HepG2 (cell line): ENCODE measurements around the gene BABAM2. TPM values are rescaled to one million over a fixed set of nuclear protein-coding genes. Genes with fewer than 3 reads are reported as not detected.

Experiments used
- ATAC-seq: fragments of 200-7000 bp; cut with Tn5 transposase; 3 replicates; pipeline ENCODE4 v1.9.1; 2020; ENCODE audit warnings: mild to moderate bottlenecking, moderate library complexity
- BruUV-seq: library from RNA; stranded (reverse); fragments of 400-500 nt; replicated peaks from 2 replicates; lab custom pipeline; 2021; lab: Mats Ljungman, UMichigan
- CTCF ChIA-PET: fragments of 300-600 bp; formaldehyde crosslinking; extraction: SDS; loops from one replicate; lab custom pipeline; 2021; ENCODE audit warnings: low total read pairs, inconsistent platforms, low intra/inter-chr PET ratio; lab: Yijun Ruan, JAX
- POLR2A ChIA-PET: fragments of 350-600 bp; sonication (Branson Sonifier 250); formaldehyde crosslinking; loops from one replicate; lab custom pipeline; 2020; ENCODE audit warnings: antibody characterized with exemption, inconsistent platforms; lab: Yijun Ruan, JAX
- DNase-seq: peaks from one replicate; pipeline ENCODE4 v3.0.0-alpha.2; 2015; ENCODE audit warnings: low spot score
- FAIRE-seq: peaks from 3 replicates; lab custom pipeline; 2011; peaks lifted over from hg19 to GRCh38; lab: Jason Lieb, UNC
- H2AFZ ChIP-seq: one replicate; pipeline ENCODE4 v1.6.1; 2011; ENCODE audit warnings: low read length, inconsistent platforms
- H3K27ac ChIP-seq: fragments of 300-600 bp; 3 replicates; pipeline ENCODE4 v1.8.0; 2011; ENCODE audit warnings: mixed run types, mild to moderate bottlenecking, mixed read lengths, low read length, inconsistent platforms; ENCODE audit not compliant: insufficient read depth; ENCODE audit errors: extremely low read length
- H3K27me3 ChIP-seq, 2 experiments: fragments of 200-600 bp in 1 of 2; 2 replicates in 1 of 2; 3 replicates in 1 of 2; pipeline versions ENCODE4 v1.6.0 to v1.8.0; 2011; ENCODE audit warnings: low read length in 2 of 2, mild to moderate bottlenecking in 2 of 2, moderate library complexity in 2 of 2, inconsistent platforms in 1 of 2; ENCODE audit not compliant: insufficient read depth in 2 of 2, control insufficient read depth in 1 of 2
- H3K36me3 ChIP-seq, 2 experiments: fragments of 200-600 bp in 1 of 2; replicated peaks in 1 of 2; 2 replicates in 1 of 2; 3 replicates in 1 of 2; pipeline versions ENCODE4 v1.5.1 to v1.8.0; 2011; ENCODE audit warnings: low read length in 2 of 2, inconsistent platforms in 1 of 2; ENCODE audit not compliant: insufficient read depth in 2 of 2, control insufficient read depth in 1 of 2
- H3K4me1 ChIP-seq: 2 replicates; pipeline ENCODE4 v1.5.1; 2012; ENCODE audit warnings: low read length, inconsistent platforms; ENCODE audit not compliant: insufficient read depth
- H3K4me2 ChIP-seq: 2 replicates; pipeline ENCODE4 v1.6.0; 2011; ENCODE audit warnings: low read depth, low read length, inconsistent platforms
- H3K4me3 ChIP-seq, 3 experiments: fragments of 200-600 bp in 1 of 3; sonication (generic), shearing (Covaris generic) in 1 of 3; replicated peaks in 1 of 3; 2 replicates each; pipeline ENCODE4 v1.5.1; 2011 to 2016; ENCODE audit warnings: low read length in 3 of 3, inconsistent platforms in 2 of 3, low read depth in 2 of 3, mild to moderate bottlenecking in 2 of 3, control low read depth in 1 of 3, mixed read lengths in 1 of 3; ENCODE audit not compliant: insufficient read depth in 1 of 3
- H3K79me2 ChIP-seq: one replicate; pipeline ENCODE4 v1.6.1; 2011; ENCODE audit warnings: low read length, inconsistent platforms; ENCODE audit not compliant: insufficient read depth
- H3K9ac ChIP-seq: 2 replicates; pipeline ENCODE4 v1.6.0; 2011; ENCODE audit warnings: mild to moderate bottlenecking, low read depth, low read length, inconsistent platforms; ENCODE audit not compliant: insufficient read depth
- H3K9me3 ChIP-seq: 2 replicates; pipeline ENCODE4 v1.5.1; 2012; ENCODE audit warnings: mild to moderate bottlenecking, low read length
- H4K20me1 ChIP-seq: 2 replicates; pipeline ENCODE4 v1.6.0; 2011; ENCODE audit warnings: inconsistent platforms, mild to moderate bottlenecking, low read length, moderate library complexity; ENCODE audit not compliant: insufficient read depth
- CEBPG ChIP-seq: IDR thresholded peaks from 2 replicates; pipeline ENCODE4 v1.6.1; 2016
- CHD4 ChIP-seq: fragments of 200-600 bp; sonication (generic); IDR thresholded peaks from 2 replicates; pipeline ENCODE4 v1.7.0; 2017; ENCODE audit warnings: mild to moderate bottlenecking, low read length, borderline replicate concordance
- EP300 ChIP-seq, 3 experiments: sonication (generic) in 1 of 3; formaldehyde crosslinking in 1 of 3; IDR thresholded peaks; 2 replicates each; pipeline versions ENCODE4 v1.5.1 to v1.6.1; 2011 to 2020; ENCODE audit warnings: low read depth in 2 of 3, low read length in 2 of 3, borderline replicate concordance in 1 of 3, improper control_type of control experiment in 1 of 3, mild to moderate bottlenecking in 1 of 3, missing genetic modification reagents in 1 of 3, moderate library complexity in 1 of 3
- FOXK1 ChIP-seq: sonication (generic); formaldehyde crosslinking; IDR thresholded peaks from 2 replicates; pipeline ENCODE4 v1.4.0; 2020; ENCODE audit warnings: low read depth, missing genetic modification reagents, borderline replicate concordance
- FOXK2 ChIP-seq: fragments of 450-650 bp; IDR thresholded peaks from 2 replicates; pipeline ENCODE4 v1.6.1; 2016
- GATAD2A ChIP-seq: IDR thresholded peaks from 2 replicates; pipeline ENCODE4 v1.6.1; 2016
- KMT2A ChIP-seq: sonication (generic); formaldehyde crosslinking; IDR thresholded peaks from 2 replicates; pipeline ENCODE4 v1.4.0; 2020; ENCODE audit warnings: missing genetic modification reagents
- MBD4 ChIP-seq: IDR thresholded peaks from 2 replicates; pipeline ENCODE4 v1.6.1; 2012; ENCODE audit warnings: low read length, inconsistent platforms, borderline replicate concordance
- NCOA5 ChIP-seq: sonication (generic); formaldehyde crosslinking; IDR thresholded peaks from 2 replicates; pipeline ENCODE4 v1.4.0; 2020; ENCODE audit warnings: missing genetic modification reagents
- NFE2L2 ChIP-seq: fragments of 150-350 bp; IDR thresholded peaks from 2 replicates; pipeline ENCODE4 v1.6.1; 2014; ENCODE audit warnings: low read length
- NR2F6 ChIP-seq, 2 experiments: IDR thresholded peaks; 2 replicates each; pipeline ENCODE4 v1.6.1; 2016; ENCODE audit warnings: antibody characterized with exemption in 1 of 2, mild to moderate bottlenecking in 1 of 2
- SCMH1 ChIP-seq: sonication (generic); formaldehyde crosslinking; IDR thresholded peaks from 2 replicates; pipeline ENCODE4 v1.9.0; 2021; ENCODE audit warnings: missing genetic modification reagents, mild to moderate bottlenecking, borderline replicate concordance
- SSRP1 ChIP-seq: IDR thresholded peaks from 2 replicates; pipeline ENCODE4 v1.6.1; 2016; ENCODE audit warnings: control low read depth
- ZNF326 ChIP-seq: sonication (generic); formaldehyde crosslinking; IDR thresholded peaks from 2 replicates; pipeline ENCODE4 v1.4.0; 2020; ENCODE audit warnings: missing genetic modification reagents, borderline replicate concordance
- ZNF354B ChIP-seq: sonication (generic); formaldehyde crosslinking; IDR thresholded peaks from 2 replicates; pipeline ENCODE4 v1.8.0; 2022; ENCODE audit warnings: mild to moderate bottlenecking, missing genetic modification reagents
- WGBS: methylation state at CpG from one replicate; pipeline ENCODE4 v1.1.6; 2017; ENCODE audit warnings: low lambda C conversion rate; 5-methylcytosine and 5-hydroxymethylcytosine counted together
- in situ Hi-C: cut with HindIII; loops from 2 replicates; pipeline ENCODE4 v1.10.0; 2017; ENCODE audit warnings: low pct_unique_long_range_greater_than_20kb; ENCODE audit not compliant: extremely low pct_ligation_motif_present
- intact Hi-C: fragments of 100-400 bp; cut with micrococcal nuclease; formaldehyde crosslinking; loops from one replicate; pipeline ENCODE4 v1.10.0; 2022; ENCODE audit not compliant: unreplicated experiment
- polyA plus RNA-seq, 8 experiments: library from polyadenylated mRNA; depleted of rRNA in 3 of 8; stranded (reverse) in 7 of 8; unstranded in 1 of 8; fragments of >200 nt; fragmentation: Illumina TruSeq in 4 of 8; extraction: Trizol in 4 of 8; gene quantifications; 2 replicates each; pipeline versions ENCODE4 v1.2.1 to v1.2.3, GENCODE V29; 2011 to 2016; ENCODE audit warnings: low read depth in 4 of 8, missing spikeins in 1 of 8, mixed read lengths in 1 of 8; ENCODE audit not compliant: insufficient read depth in 1 of 8
- total RNA-seq, 5 experiments: library from RNA; depleted of rRNA; stranded (reverse); fragments of >200 nt; fragmentation: Illumina TruSeq; extraction: Trizol; gene quantifications; 2 replicates each; pipeline ENCODE4 v1.2.3, GENCODE V29; 2016; ENCODE audit warnings: low read depth in 1 of 5
- TF ChIP-seq, protein P1 (sequence below): sonication (generic); formaldehyde crosslinking; IDR thresholded peaks from 2 replicates; pipeline ENCODE4 v1.4.0; 2020; ENCODE audit warnings: missing genetic modification reagents
- TF ChIP-seq, protein P2 (sequence below): IDR thresholded peaks from 2 replicates; pipeline ENCODE4 v1.6.1; 2016
- TF ChIP-seq, protein P3 (sequence below): sonication (generic); formaldehyde crosslinking; IDR thresholded peaks from 2 replicates; pipeline ENCODE4 v1.4.0; 2020; ENCODE audit warnings: missing genetic modification reagents, borderline replicate concordance
- TF ChIP-seq, protein P4 (sequence below): IDR thresholded peaks from 2 replicates; pipeline ENCODE4 v1.6.1; 2016; ENCODE audit warnings: missing biosample characterization, missing genetic modification reagents, low read depth

Gene BABAM2
- total and polyA plus RNA-seq, 2 of the 13 experiments (the other 11 are each of a cell fraction or from before 2014, with no cell fraction given), result 24.9 to 28.0 TPM

DNA sequence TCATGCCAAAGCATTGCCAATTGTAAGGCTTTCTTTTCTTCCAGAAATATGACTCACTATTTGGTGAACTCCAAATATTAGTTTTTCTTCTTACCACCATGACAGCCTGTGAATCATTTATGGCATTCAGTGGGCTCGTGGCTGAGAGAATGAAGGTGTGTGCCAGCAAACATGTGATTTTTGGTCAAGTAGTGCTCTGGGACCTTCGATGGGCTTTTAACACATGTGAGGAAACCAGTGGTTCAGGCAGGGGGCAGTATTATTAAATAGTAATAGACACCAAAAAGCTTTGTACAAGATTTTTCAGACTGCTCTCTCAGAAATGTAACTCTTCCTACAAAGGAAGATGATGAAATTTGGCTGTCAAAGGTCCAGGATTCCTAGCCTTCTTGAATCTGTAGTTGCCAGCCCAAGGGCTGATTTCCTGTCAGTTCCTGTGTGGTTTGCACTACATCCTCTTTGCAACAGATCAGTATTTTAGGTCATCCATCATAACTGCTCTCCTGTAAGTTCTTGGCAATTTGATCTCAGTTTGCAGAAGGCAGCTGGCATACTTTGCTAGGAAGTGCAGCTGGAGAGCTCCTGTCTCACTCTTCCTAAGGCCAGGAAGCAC lies 64.3 kb downstream of the BABAM2 start:
- no peak overlapping the region for H3K9ac ChIP-seq
- in situ Hi-C loops (no loop called here), intact Hi-C loops (no loop called here)
- H3K4me3 ChIP-seq, result no peak overlapping the region
- no TSS peak for BruUV-seq
- H4K20me1 ChIP-seq, result no peaks in the 10 kb centered on the region
- ATAC-seq (peak; percentile 78), DNase-seq (peak; percentile 66), FAIRE-seq (no peak)
- CTCF ChIA-PET, result interaction anchor here (1.2 kb wide), 1 partner anchor 442 kb away, joined by 3 read pairs; no protein-coding TSS in a partner anchor
- no peaks in the 10 kb centered on the region for H3K36me3 ChIP-seq
- peak overlapping the region; percentile 21; the same call in 1 of the 2 replicates for H3K4me2 ChIP-seq
- H3K4me1 ChIP-seq, result peaks cover 51% of the 10 kb centered on the region
- no peaks in the 10 kb centered on the region for H3K9me3 ChIP-seq
- H2AFZ ChIP-seq, result no peak overlapping the region
- POLR2A ChIA-PET, result no interaction called here
- 16% methylated on average over 2 of the region's 2 CpGs for WGBS
- peak overlapping the region; percentile 6 for H3K27ac ChIP-seq
- no peaks in the 10 kb centered on the region for H3K79me2 ChIP-seq
- no peaks in the 10 kb centered on the region for H3K27me3 ChIP-seq
- TF ChIP-seq, protein P1, sequence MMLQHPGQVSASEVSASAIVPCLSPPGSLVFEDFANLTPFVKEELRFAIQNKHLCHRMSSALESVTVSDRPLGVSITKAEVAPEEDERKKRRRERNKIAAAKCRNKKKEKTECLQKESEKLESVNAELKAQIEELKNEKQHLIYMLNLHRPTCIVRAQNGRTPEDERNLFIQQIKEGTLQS (CRISPR knock-in tag), result no peak
- TF ChIP-seq CEBPG (peak; percentile 66; the same call in 1 of the 2 replicates), NR2F6 (IDR thresholded peaks at IDR 0.05) (no peak), NR2F6 (CRISPR knock-in tag; IDR thresholded peaks at IDR 0.05) (0 out of 2 replicates have a peak, but pooled peaks have one; percentile 5), CHD4 (no peak), ZNF326 (CRISPR knock-in tag) (no peak), MBD4 (0 out of 2 replicates have a peak, but pooled peaks have one; percentile 51), FOXK2 (no peak), ZNF354B (CRISPR knock-in tag) (no peak), NFE2L2 (no peak), SCMH1 (CRISPR knock-in tag) (no peak), GATAD2A (CRISPR knock-in tag) (peak; percentile 51), KMT2A (no peak), SSRP1 (CRISPR knock-in tag) (0 out of 2 replicates have a peak, but pooled peaks have one; percentile 65), FOXK1 (no peak), EP300 (IDR thresholded peaks at IDR 0.05; ENCODE audit: low read depth in 2 of 2, low read length in 2 of 2) (peak in 1 of 2 experiments; percentile 55; a peak in 2 of 4 replicates), EP300 (CRISPR knock-in tag; IDR thresholded peaks at IDR 0.05; ENCODE audit: borderline replicate concordance) (no peak), NCOA5 (CRISPR knock-in tag) (no peak)
- TF ChIP-seq, protein P2, sequence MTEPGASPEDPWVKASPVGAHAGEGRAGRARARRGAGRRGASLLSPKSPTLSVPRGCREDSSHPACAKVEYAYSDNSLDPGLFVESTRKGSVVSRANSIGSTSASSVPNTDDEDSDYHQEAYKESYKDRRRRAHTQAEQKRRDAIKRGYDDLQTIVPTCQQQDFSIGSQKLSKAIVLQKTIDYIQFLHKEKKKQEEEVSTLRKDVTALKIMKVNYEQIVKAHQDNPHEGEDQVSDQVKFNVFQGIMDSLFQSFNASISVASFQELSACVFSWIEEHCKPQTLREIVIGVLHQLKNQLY, result 0 out of 2 replicates have a peak, but pooled peaks have one; percentile 53
- TF ChIP-seq, protein P3, sequence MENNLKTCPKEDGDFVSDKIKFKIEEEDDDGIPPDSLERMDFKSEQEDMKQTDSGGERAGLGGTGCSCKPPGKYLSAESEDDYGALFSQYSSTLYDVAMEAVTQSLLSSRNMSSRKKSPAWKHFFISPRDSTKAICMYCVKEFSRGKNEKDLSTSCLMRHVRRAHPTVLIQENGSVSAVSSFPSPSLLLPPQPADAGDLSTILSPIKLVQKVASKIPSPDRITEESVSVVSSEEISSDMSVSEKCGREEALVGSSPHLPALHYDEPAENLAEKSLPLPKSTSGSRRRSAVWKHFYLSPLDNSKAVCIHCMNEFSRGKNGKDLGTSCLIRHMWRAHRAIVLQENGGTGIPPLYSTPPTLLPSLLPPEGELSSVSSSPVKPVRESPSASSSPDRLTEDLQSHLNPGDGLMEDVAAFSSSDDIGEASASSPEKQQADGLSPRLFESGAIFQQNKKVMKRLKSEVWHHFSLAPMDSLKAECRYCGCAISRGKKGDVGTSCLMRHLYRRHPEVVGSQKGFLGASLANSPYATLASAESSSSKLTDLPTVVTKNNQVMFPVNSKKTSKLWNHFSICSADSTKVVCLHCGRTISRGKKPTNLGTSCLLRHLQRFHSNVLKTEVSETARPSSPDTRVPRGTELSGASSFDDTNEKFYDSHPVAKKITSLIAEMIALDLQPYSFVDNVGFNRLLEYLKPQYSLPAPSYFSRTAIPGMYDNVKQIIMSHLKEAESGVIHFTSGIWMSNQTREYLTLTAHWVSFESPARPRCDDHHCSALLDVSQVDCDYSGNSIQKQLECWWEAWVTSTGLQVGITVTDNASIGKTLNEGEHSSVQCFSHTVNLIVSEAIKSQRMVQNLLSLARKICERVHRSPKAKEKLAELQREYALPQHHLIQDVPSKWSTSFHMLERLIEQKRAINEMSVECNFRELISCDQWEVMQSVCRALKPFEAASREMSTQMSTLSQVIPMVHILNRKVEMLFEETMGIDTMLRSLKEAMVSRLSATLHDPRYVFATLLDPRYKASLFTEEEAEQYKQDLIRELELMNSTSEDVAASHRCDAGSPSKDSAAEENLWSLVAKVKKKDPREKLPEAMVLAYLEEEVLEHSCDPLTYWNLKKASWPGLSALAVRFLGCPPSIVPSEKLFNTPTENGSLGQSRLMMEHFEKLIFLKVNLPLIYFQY (CRISPR knock-in tag), result 0 out of 2 replicates have a peak, but pooled peaks have one; percentile 14
- TF ChIP-seq, protein P4, sequence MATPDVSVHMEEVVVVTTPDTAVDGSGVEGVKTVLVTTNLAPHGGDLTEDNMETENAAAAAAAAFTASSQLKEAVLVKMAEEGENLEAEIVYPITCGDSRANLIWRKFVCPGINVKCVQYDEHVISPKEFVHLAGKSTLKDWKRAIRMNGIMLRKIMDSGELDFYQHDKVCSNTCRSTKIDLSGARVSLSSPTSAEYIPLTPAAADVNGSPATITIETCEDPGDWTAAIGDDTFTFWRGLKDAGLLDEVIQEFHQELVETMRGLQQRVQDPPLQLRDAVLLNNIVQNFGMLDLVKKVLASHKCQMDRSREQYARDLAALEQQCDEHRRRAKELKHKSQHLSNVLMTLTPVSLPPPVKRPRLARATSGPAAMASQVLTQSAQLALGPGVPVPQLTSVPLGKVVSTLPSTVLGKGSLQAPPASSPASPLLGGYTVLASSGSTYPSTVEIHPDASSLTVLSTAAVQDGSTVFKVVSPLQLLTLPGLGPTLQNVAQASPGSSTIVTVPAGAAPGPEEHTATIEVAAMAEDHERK, result no peak
